Neutrophil (primary cell): ENCODE results near the gene PPP4R2.

Experiments
- H3K27ac ChIP-seq: fragments of 200-600 bp; sonication (generic); 2 replicates; pipeline ENCODE4 v1.5.1; 2016; ENCODE audit warnings: mild to moderate bottlenecking, moderate library complexity
- H3K27me3 ChIP-seq: fragments of 200-600 bp; sonication (generic); 2 replicates; pipeline ENCODE4 v1.6.0; 2016; ENCODE audit warnings: mild to moderate bottlenecking
- H3K36me3 ChIP-seq: fragments of 200-600 bp; sonication (generic); 2 replicates; pipeline ENCODE4 v1.5.1; 2017
- H3K4me1 ChIP-seq, 2 experiments: fragments of 200-600 bp in 1 of 2; sonication (generic) in 1 of 2; 1 replicate in 1 of 2; 2 replicates in 1 of 2; pipeline versions ENCODE4 v1.5.1 to v1.6.1; 2013 to 2016; ENCODE audit warnings: low read depth in 1 of 2, low read length in 1 of 2, mild to moderate bottlenecking in 1 of 2, moderate library complexity in 1 of 2; ENCODE audit not compliant: control insufficient read depth in 1 of 2, insufficient read depth in 1 of 2
- H3K4me3 ChIP-seq, 2 experiments: fragments of 200-600 bp in 1 of 2; sonication (generic) in 1 of 2; 1 replicate in 1 of 2; 2 replicates in 1 of 2; pipeline ENCODE4 v1.5.1; 2013 to 2016; ENCODE audit warnings: low read depth in 1 of 2, low read length in 1 of 2, mild to moderate bottlenecking in 1 of 2, moderate library complexity in 1 of 2
- H3K9me3 ChIP-seq: fragments of 200-600 bp; sonication (generic); 2 replicates; pipeline ENCODE4 v1.5.1; 2016
- CTCF ChIP-seq: fragments of 200-600 bp; sonication (generic); IDR thresholded peaks from 2 replicates; pipeline ENCODE4 v1.5.1; 2016; ENCODE audit warnings: antibody characterized with exemption

PPP4R2 gene

GRCh38 chr3:73026111-73026759 lies 29.6 kb downstream of the PPP4R2 start:
- H3K27ac ChIP-seq: no peak overlapping the region
- TF ChIP-seq CTCF: no peak
- H3K4me3 ChIP-seq: no peak overlapping the region
- no peaks in the 10 kb centered on the region for H3K9me3 ChIP-seq
- no peaks in the 10 kb centered on the region for H3K27me3 ChIP-seq
- H3K36me3 ChIP-seq: peaks cover 8% of the 10 kb centered on the region
- peaks cover 10% of the 10 kb centered on the region in 2 experiments for H3K4me1 ChIP-seq

DNA sequence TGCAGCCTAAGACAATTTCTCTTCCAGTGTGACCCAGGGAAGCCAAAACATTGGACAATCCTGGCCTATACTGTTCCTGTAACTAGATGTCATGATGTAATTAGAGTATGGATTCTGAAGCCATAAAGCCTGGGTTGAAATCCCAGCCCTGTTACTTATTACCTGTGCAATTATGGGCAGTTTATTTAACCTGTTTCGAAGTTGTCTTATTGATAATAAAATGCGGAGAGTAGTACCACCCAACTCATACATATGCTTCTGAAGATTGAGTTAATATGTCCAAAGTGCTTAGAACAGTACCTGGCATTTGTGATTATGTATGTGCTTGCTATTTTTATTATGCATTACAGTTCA lies 30.1 kb downstream of the PPP4R2 start:
- no peaks in the 10 kb centered on the region for H3K27me3 ChIP-seq
- peaks cover 10% of the 10 kb centered on the region in 2 experiments for H3K4me1 ChIP-seq
- H3K36me3 ChIP-seq: peaks cover 8% of the 10 kb centered on the region
- no peaks in the 10 kb centered on the region for H3K9me3 ChIP-seq
- no peak overlapping the region for H3K4me3 ChIP-seq
- TF ChIP-seq CTCF: no peak
- no peak overlapping the region for H3K27ac ChIP-seq

DNA sequence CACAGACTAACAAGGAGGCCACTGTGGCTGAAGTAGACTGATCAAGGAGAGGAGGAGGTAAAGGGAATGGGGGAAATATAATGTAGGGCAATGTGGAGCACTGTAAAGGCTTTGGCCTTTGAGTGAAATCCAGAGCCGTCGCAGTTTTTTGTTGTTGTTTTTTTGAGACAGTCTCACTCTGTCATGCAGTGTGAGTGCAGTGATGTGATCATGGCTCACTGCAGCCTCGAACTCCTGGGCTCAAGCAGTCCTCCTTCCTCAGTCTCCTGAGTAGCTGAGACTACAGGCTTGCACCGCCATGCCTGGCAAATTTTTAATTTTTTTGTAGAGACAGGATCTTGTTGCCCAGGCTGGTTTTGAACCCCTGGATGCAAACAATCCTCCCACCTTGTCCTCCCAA lies 32.2 kb downstream of the PPP4R2 start:
- H3K27ac ChIP-seq: peak overlapping the region; percentile 58
- no peak for TF ChIP-seq CTCF
- H3K36me3 ChIP-seq: peaks cover 3% of the 10 kb centered on the region
- peaks cover 10% of the 10 kb centered on the region in 2 experiments for H3K4me1 ChIP-seq
- no peaks in the 10 kb centered on the region for H3K9me3 ChIP-seq
- no peak overlapping the region for H3K4me3 ChIP-seq
- H3K27me3 ChIP-seq: no peaks in the 10 kb centered on the region

- H3K4me3 ChIP-seq: no peak overlapping the region
- H3K27ac ChIP-seq: peak overlapping the region; percentile 58
- no peak for TF ChIP-seq CTCF
- H3K27me3 ChIP-seq: no peaks in the 10 kb centered on the region
- H3K4me1 ChIP-seq: peaks cover 10 to 14% of the 10 kb centered on the region in 2 experiments
- peaks cover 3% of the 10 kb centered on the region for H3K36me3 ChIP-seq
- H3K9me3 ChIP-seq: no peaks in the 10 kb centered on the region
These were observed 32.7 kb downstream of the PPP4R2 start for GRCh38 chr3:73029321-73029796.

GRCh38 chr3:73030073-73030597 lies 33.5 kb downstream of the PPP4R2 start:
- no peaks in the 10 kb centered on the region for H3K9me3 ChIP-seq
- no peak for TF ChIP-seq CTCF
- H3K27me3 ChIP-seq: no peaks in the 10 kb centered on the region
- no peak overlapping the region for H3K27ac ChIP-seq
- no peak overlapping the region for H3K4me3 ChIP-seq
- peaks cover 3% of the 10 kb centered on the region for H3K36me3 ChIP-seq
- H3K4me1 ChIP-seq: peaks cover 12 to 22% of the 10 kb centered on the region in 2 experiments
